ENCODE data around the gene CXCR4. TPM values are rescaled to one million over a fixed set of nuclear protein-coding genes. Genes with fewer than 3 reads are reported as not detected.

CXCR4 gene
- total and polyA plus RNA-seq, 12 donors = 1.5 to 24.0 (median 4.4) TPM

- Histone ChIP-seq H3K36me3 (no peaks in the 10 kb centered on the region), H3K27me3 (peaks cover 0 to 57% (median 18%) of the 10 kb centered on the region in 7 donors), H3K27ac (no peak overlapping the region), H3K4me3 (peak overlapping the region in 1 of 10 donors; percentile 11), H3K9me3 (no peaks in the 10 kb centered on the region), H3K4me1 (peaks cover 0 to 51% (median 0%) of the 10 kb centered on the region in 9 donors)
- DNase-seq (no peak), ATAC-seq (no peak)
- intact Hi-C loops (cut with DNase I) = loop anchor here in 1 of 10 donors (10.0 kb wide), 1 partner anchor 249 kb away; no protein-coding TSS in a partner anchor
- WGBS, 2 donors = 23 to 41% methylated on average over 12 of the region's 12 CpGs
- TF ChIP-seq, protein P1, sequence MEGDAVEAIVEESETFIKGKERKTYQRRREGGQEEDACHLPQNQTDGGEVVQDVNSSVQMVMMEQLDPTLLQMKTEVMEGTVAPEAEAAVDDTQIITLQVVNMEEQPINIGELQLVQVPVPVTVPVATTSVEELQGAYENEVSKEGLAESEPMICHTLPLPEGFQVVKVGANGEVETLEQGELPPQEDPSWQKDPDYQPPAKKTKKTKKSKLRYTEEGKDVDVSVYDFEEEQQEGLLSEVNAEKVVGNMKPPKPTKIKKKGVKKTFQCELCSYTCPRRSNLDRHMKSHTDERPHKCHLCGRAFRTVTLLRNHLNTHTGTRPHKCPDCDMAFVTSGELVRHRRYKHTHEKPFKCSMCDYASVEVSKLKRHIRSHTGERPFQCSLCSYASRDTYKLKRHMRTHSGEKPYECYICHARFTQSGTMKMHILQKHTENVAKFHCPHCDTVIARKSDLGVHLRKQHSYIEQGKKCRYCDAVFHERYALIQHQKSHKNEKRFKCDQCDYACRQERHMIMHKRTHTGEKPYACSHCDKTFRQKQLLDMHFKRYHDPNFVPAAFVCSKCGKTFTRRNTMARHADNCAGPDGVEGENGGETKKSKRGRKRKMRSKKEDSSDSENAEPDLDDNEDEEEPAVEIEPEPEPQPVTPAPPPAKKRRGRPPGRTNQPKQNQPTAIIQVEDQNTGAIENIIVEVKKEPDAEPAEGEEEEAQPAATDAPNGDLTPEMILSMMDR (IDR thresholded peaks at IDR 0.05) = no peak
These were observed 8.1 kb upstream of the CXCR4 start for GRCh38 chr2:136126021-136126420.

DNA sequence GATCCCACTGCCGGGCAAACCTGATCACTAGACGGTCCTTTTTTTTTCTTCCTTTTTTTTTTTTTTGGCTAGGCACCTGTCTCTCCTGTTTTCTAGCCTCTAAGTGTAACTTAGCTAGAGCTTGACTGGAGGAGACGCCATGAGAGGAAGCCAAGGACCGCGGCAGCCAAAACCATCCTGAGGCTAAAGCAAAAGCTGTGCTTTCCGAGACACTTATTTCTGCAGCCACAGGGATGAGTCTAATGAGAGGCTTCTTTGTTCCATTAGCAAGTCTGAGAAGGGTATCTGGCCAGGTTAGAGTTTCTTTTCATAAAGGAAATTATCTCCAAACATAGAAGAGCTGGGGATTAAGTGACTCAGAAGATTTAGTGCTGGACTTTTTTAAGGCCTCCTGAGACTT is 7.3 kb upstream of the CXCR4 start:
- peaks cover 0 to 65% (median 26%) of the 10 kb centered on the region in 7 donors for H3K27me3 ChIP-seq
- H3K27ac ChIP-seq = no peak overlapping the region
- ATAC-seq (no peak), DNase-seq (no peak)
- intact Hi-C loops (cut with DNase I) = loop anchor here in 1 of 10 donors (10.0 kb wide), 1 partner anchor 250 kb away; no protein-coding TSS in a partner anchor
- TF ChIP-seq, protein P1 (IDR thresholded peaks at IDR 0.05) = no peak
- H3K9me3 ChIP-seq = no peaks in the 10 kb centered on the region
- H3K4me3 ChIP-seq = no peak overlapping the region
- WGBS, 2 donors = 80 to 81% methylated on average over 6 of the region's 6 CpGs
- H3K4me1 ChIP-seq = peaks cover 0 to 44% (median 0%) of the 10 kb centered on the region in 9 donors
- H3K36me3 ChIP-seq = no peaks in the 10 kb centered on the region

DNA sequence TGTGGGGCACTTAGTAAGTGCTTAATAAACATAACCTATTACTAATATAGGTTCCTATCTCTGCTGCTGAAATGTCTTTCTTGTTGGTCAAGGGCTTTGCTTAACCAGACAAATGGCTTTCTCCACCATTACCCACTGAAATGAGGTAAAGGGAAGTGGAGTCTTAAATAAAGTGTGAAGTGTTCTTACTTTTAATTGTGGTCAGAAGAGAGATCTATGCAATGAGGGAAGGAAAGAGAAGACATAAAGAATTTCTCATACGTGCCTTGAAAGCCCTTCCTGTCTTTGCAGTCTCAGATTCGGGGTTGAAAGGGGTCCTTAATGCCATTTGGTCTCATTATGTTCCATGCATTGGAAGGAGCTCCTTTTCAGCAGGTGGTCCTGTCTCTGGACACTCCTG is 6.9 kb upstream of the CXCR4 start:
- DNase-seq = no peak
- H3K27me3 ChIP-seq = peaks cover 0 to 69% (median 30%) of the 10 kb centered on the region in 7 donors
- H3K36me3 ChIP-seq = no peaks in the 10 kb centered on the region
- intact Hi-C loops (cut with DNase I) = loop anchor here in 1 of 10 donors (10.0 kb wide), 1 partner anchor 250 kb away; no protein-coding TSS in a partner anchor
- H3K4me3 ChIP-seq = no peak overlapping the region
- 76 to 82% methylated on average over 2 of the region's 2 CpGs for WGBS, 2 donors
- peaks cover 0 to 42% (median 2%) of the 10 kb centered on the region in 9 donors for H3K4me1 ChIP-seq
- no peak overlapping the region for H3K27ac ChIP-seq
- TF ChIP-seq, protein P1 (IDR thresholded peaks at IDR 0.05) = no peak
- no peaks in the 10 kb centered on the region for H3K9me3 ChIP-seq
- ATAC-seq = no peak

- ATAC-seq (no peak), DNase-seq (no peak)
- H3K27ac ChIP-seq = peak overlapping the region in 1 of 10 donors; percentile 43
- no peak overlapping the region for H3K4me3 ChIP-seq
- intact Hi-C loops (cut with DNase I) = loop anchor here in 1 of 10 donors (10.0 kb wide), 1 partner anchor 252 kb away; no protein-coding TSS in a partner anchor
- peaks cover 0 to 47% (median 16%) of the 10 kb centered on the region in 9 donors for H3K4me1 ChIP-seq
- peaks cover 0 to 80% (median 37%) of the 10 kb centered on the region in 7 donors for H3K27me3 ChIP-seq
- 61 to 78% methylated on average over 3 of the region's 3 CpGs for WGBS, 2 donors
- no peaks in the 10 kb centered on the region for H3K36me3 ChIP-seq
- TF ChIP-seq, protein P1 (IDR thresholded peaks at IDR 0.05) = no peak
- no peaks in the 10 kb centered on the region for H3K9me3 ChIP-seq
These were observed 4.7 kb upstream of the CXCR4 start for GRCh38 chr2:136122661-136123060.

Measured in heart right ventricle (tissue), 16 donors.